ENCODE results near the gene CERS4. TPM values are rescaled to one million over a fixed set of nuclear protein-coding genes. Genes with fewer than 3 reads are reported as not detected.
A peak's percentile ranks its signal among the peaks of the same experiment; 100 is the strongest.
"Not testable (repeated sequence)": the region's sequence is repeated elsewhere in the genome, so short reads cannot be mapped to it uniquely, and the experiment has no call there.

Gene CERS4
- total RNA-seq, 2 experiments from 2014 or later = 21.2 to 21.8 TPM

- DNase-seq = no peak
- ATAC-seq = no peak
- ChIA-PET CTCF (interaction anchor here (0.5 to 1.5 kb wide), 6 partner anchors 15 to 370 kb away, joined by 3 to 6 read pairs (median 4); no protein-coding TSS in a partner anchor), POLR2A (interaction anchor here (0.6 to 1.6 kb wide), 3 partner anchors 9 to 260 kb away, joined by 3 to 6 read pairs (median 5); no protein-coding TSS in a partner anchor)
- Mint-ChIP-seq H3K36me3 (ENCODE audit: low read depth) (peaks cover 8% of the 10 kb centered on the region), H3K4me3 (peak overlapping the region; percentile 83), H3K9me3 (ENCODE audit: low read depth) (no peaks in the 10 kb centered on the region), H3K27me3 (no peaks in the 10 kb centered on the region), H3K4me1 (peaks cover 30% of the 10 kb centered on the region), H3K27ac (peak overlapping the region; percentile 94)
- intact Hi-C loops (cut with DNase I, micrococcal nuclease) = loop anchor here in 1 of 2 experiments (10.0 kb wide), 1 partner anchor 46 kb away; no protein-coding TSS in a partner anchor
Observed at GRCh38 chr19:8210421-8211101, 1.4 kb downstream of the CERS4 start.

GRCh38 chr19:8212212-8212611, 3.0 kb downstream of the CERS4 start:
- Mint-ChIP-seq H3K27me3 (no peaks in the 10 kb centered on the region), H3K4me3 (no peak overlapping the region), H3K4me1 (peaks cover 30% of the 10 kb centered on the region), H3K36me3 (ENCODE audit: low read depth) (peaks cover 10% of the 10 kb centered on the region), H3K27ac (no peak overlapping the region), H3K9me3 (ENCODE audit: low read depth) (no peaks in the 10 kb centered on the region)
- intact Hi-C loops (cut with DNase I, micrococcal nuclease) = loop anchor here in 1 of 2 experiments (10.0 kb wide), 1 partner anchor 47 kb away; no protein-coding TSS in a partner anchor
- DNase-seq (no peak), ATAC-seq (no peak)
- ChIA-PET CTCF (interaction anchor here (0.7 kb wide), 1 partner anchor 1409 kb away, joined by 3 read pairs; no protein-coding TSS in a partner anchor), POLR2A (no interaction called here)

- intact Hi-C loops (cut with DNase I, micrococcal nuclease) = loop anchor here in 1 of 2 experiments (10.0 kb wide), 1 partner anchor 48 kb away; no protein-coding TSS in a partner anchor
- peaks cover 10% of the 10 kb centered on the region for H3K36me3 Mint-ChIP-seq (ENCODE audit: low read depth)
- ChIA-PET POLR2A (no interaction called here), CTCF (interaction anchor here (0.6 to 0.9 kb wide), 2 partner anchors 9 to 29 kb away, joined by 3 read pairs; no protein-coding TSS in a partner anchor)
- no peak overlapping the region for H3K4me3 Mint-ChIP-seq
- peaks cover 30% of the 10 kb centered on the region for H3K4me1 Mint-ChIP-seq
- no peak overlapping the region for H3K27ac Mint-ChIP-seq
- no peaks in the 10 kb centered on the region for H3K27me3 Mint-ChIP-seq
- DNase-seq = no peak
- H3K9me3 Mint-ChIP-seq (ENCODE audit: low read depth) = no peaks in the 10 kb centered on the region
- ATAC-seq = no peak
Observed at GRCh38 chr19:8212916-8213315, 3.7 kb downstream of the CERS4 start.

- Mint-ChIP-seq H3K27me3 (no peaks in the 10 kb centered on the region), H3K4me3 (no peak overlapping the region), H3K4me1 (peaks cover 29% of the 10 kb centered on the region), H3K9me3 (ENCODE audit: low read depth) (no peaks in the 10 kb centered on the region), H3K36me3 (ENCODE audit: low read depth) (peaks cover 10% of the 10 kb centered on the region), H3K27ac (no peak overlapping the region)
- intact Hi-C loops (cut with DNase I, micrococcal nuclease) = loop anchor here in 1 of 2 experiments (10.0 kb wide), 1 partner anchor 49 kb away; no protein-coding TSS in a partner anchor
- POLR2A ChIA-PET = interaction anchor here (0.6 kb wide), 1 partner anchor 46 kb away, joined by 5 read pairs; no protein-coding TSS in a partner anchor
- CTCF ChIA-PET = no interaction called here
- no peak for ATAC-seq
- DNase-seq = no peak
Observed at GRCh38 chr19:8213827-8214672, 4.9 kb downstream of the CERS4 start.

- Mint-ChIP-seq H3K9me3 (ENCODE audit: low read depth) (no peaks in the 10 kb centered on the region), H3K36me3 (ENCODE audit: low read depth) (peaks cover 9% of the 10 kb centered on the region), H3K4me3 (no peak overlapping the region), H3K27ac (no peak overlapping the region), H3K27me3 (no peaks in the 10 kb centered on the region), H3K4me1 (peaks cover 27% of the 10 kb centered on the region)
- no peak for ATAC-seq
- POLR2A ChIA-PET = no interaction called here
- intact Hi-C loops (cut with DNase I, micrococcal nuclease) = loop anchor here in 1 of 2 experiments (10.0 kb wide), 1 partner anchor 50 kb away; no protein-coding TSS in a partner anchor
- CTCF ChIA-PET = no interaction called here
- DNase-seq = no peak
Observed at GRCh38 chr19:8214802-8215201, 5.6 kb downstream of the CERS4 start.

GRCh38 chr19:8215783-8216182, 6.6 kb downstream of the CERS4 start:
- ATAC-seq (no peak), DNase-seq (no peak)
- H3K4me3 Mint-ChIP-seq = no peak overlapping the region
- intact Hi-C loops (cut with DNase I, micrococcal nuclease) = loop anchor here in 1 of 2 experiments (10.0 kb wide), 1 partner anchor 51 kb away; no protein-coding TSS in a partner anchor
- H3K27ac Mint-ChIP-seq = no peak overlapping the region
- ChIA-PET POLR2A (no interaction called here), CTCF (no interaction called here)
- H3K27me3 Mint-ChIP-seq = no peaks in the 10 kb centered on the region
- peaks cover 21% of the 10 kb centered on the region for H3K4me1 Mint-ChIP-seq
- H3K9me3 Mint-ChIP-seq (ENCODE audit: low read depth) = no peaks in the 10 kb centered on the region
- H3K36me3 Mint-ChIP-seq (ENCODE audit: low read depth) = peaks cover 5% of the 10 kb centered on the region

GRCh38 chr19:8216357-8216756, 7.2 kb downstream of the CERS4 start:
- Mint-ChIP-seq H3K36me3 (ENCODE audit: low read depth) (peaks cover 5% of the 10 kb centered on the region), H3K9me3 (ENCODE audit: low read depth) (no peaks in the 10 kb centered on the region), H3K4me1 (peaks cover 19% of the 10 kb centered on the region), H3K27me3 (no peaks in the 10 kb centered on the region), H3K4me3 (no peak overlapping the region), H3K27ac (no peak overlapping the region)
- intact Hi-C loops (cut with DNase I, micrococcal nuclease) = loop anchor here in 1 of 2 experiments (10.0 kb wide), 1 partner anchor 52 kb away; no protein-coding TSS in a partner anchor
- DNase-seq (no peak), ATAC-seq (no peak)
- POLR2A ChIA-PET = no interaction called here
- CTCF ChIA-PET = no interaction called here

GRCh38 chr19:8218127-8218526, 9.0 kb downstream of the CERS4 start:
- H3K4me1 Mint-ChIP-seq; H3K27me3 Mint-ChIP-seq; H3K4me3 Mint-ChIP-seq; H3K36me3 Mint-ChIP-seq (ENCODE audit: low read depth); DNase-seq; CTCF ChIA-PET; ATAC-seq; POLR2A ChIA-PET; H3K9me3 Mint-ChIP-seq (ENCODE audit: low read depth); H3K27ac Mint-ChIP-seq: not testable (repeated sequence)
- intact Hi-C loops (cut with DNase I, micrococcal nuclease) = loop anchor here in 1 of 2 experiments (10.0 kb wide), 1 partner anchor 53 kb away; no protein-coding TSS in a partner anchor

- H3K27me3 Mint-ChIP-seq = no peaks in the 10 kb centered on the region
- no peaks in the 10 kb centered on the region for H3K9me3 Mint-ChIP-seq (ENCODE audit: low read depth)
- no peak overlapping the region for H3K4me3 Mint-ChIP-seq
- intact Hi-C loops (cut with DNase I, micrococcal nuclease) = no loop called here
- DNase-seq (no peak), ATAC-seq (no peak)
- H3K4me1 Mint-ChIP-seq = no peaks in the 10 kb centered on the region
- no peak overlapping the region for H3K27ac Mint-ChIP-seq
- POLR2A ChIA-PET = no interaction called here
- CTCF ChIA-PET = interaction anchor here (0.6 kb wide), 1 partner anchor 1001 kb away, joined by 3 read pairs; no protein-coding TSS in a partner anchor
- peaks cover 3% of the 10 kb centered on the region for H3K36me3 Mint-ChIP-seq (ENCODE audit: low read depth)
Observed at GRCh38 chr19:8220481-8220880, 11.3 kb downstream of the CERS4 start.

GRCh38 chr19:8221161-8221560, 12.0 kb downstream of the CERS4 start:
- Mint-ChIP-seq H3K4me3 (no peak overlapping the region), H3K27me3 (no peaks in the 10 kb centered on the region), H3K4me1 (no peaks in the 10 kb centered on the region), H3K9me3 (ENCODE audit: low read depth) (no peaks in the 10 kb centered on the region), H3K27ac (no peak overlapping the region), H3K36me3 (ENCODE audit: low read depth) (peaks cover 3% of the 10 kb centered on the region)
- ATAC-seq (no peak), DNase-seq (no peak)
- CTCF ChIA-PET = no interaction called here
- POLR2A ChIA-PET = no interaction called here
- intact Hi-C loops (cut with DNase I, micrococcal nuclease) = no loop called here

- intact Hi-C loops (cut with DNase I, micrococcal nuclease); H3K4me1 Mint-ChIP-seq; H3K27me3 Mint-ChIP-seq; H3K27ac Mint-ChIP-seq; H3K4me3 Mint-ChIP-seq; DNase-seq; H3K9me3 Mint-ChIP-seq (ENCODE audit: low read depth); H3K36me3 Mint-ChIP-seq (ENCODE audit: low read depth); ATAC-seq: not testable (repeated sequence)
- POLR2A ChIA-PET = interaction anchor here (0.6 kb wide), 1 partner anchor 264 kb away, joined by 3 read pairs; no protein-coding TSS in a partner anchor
- CTCF ChIA-PET = interaction anchor here (0.7 kb wide), 1 partner anchor 130 kb away, joined by 4 read pairs; no protein-coding TSS in a partner anchor
Observed at GRCh38 chr19:8223442-8223841, 14.3 kb downstream of the CERS4 start.
